GM21381 (cell line): ENCODE results near the gene SLC6A3.
"Not testable (repeated sequence)": the region's sequence is repeated elsewhere in the genome, so short reads cannot be mapped to it uniquely, and the experiment has no call there.

Experiments
- ATAC-seq: cut with Tn5 transposase; IDR thresholded peaks from one replicate; pipeline ENCODE4 v1.9.1; 2021; ENCODE audit warnings: mild to moderate bottlenecking, moderate library complexity; ENCODE audit not compliant: unreplicated experiment

SLC6A3 gene

DNA sequence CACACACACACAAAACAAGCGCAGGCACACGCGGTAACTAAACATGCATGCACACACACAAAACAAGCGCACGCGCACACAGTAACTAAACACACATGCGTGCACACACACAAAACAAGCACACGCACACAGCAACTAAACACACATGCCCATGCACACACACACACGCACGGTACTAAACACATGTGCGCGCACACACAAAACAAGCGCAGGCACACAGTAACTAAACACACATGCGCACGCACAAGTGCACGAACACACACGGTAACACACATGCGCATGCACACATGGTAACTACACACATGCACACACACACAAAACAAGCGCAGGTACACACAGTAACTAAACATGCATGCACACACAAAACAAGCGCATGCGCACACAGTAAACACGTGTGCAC, 19.9 kb upstream of the SLC6A3 start:
- ATAC-seq: no peak

DNA sequence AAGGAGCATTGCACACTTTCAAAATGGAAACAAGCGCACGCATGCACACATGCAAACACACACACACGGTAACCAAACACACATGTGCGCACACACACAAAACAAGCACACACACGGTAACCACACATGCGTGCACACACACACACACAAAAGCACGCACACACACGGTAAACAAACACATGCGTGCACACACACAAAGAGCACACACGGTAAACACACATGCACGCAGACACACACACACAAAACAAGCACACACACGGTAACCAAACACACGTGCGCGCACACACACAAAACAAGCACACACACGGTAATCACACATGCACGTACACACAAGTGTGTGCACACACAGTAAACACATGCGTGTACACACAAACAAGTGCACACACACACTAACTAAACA, 19.3 kb upstream of the SLC6A3 start:
- no peak for ATAC-seq

DNA sequence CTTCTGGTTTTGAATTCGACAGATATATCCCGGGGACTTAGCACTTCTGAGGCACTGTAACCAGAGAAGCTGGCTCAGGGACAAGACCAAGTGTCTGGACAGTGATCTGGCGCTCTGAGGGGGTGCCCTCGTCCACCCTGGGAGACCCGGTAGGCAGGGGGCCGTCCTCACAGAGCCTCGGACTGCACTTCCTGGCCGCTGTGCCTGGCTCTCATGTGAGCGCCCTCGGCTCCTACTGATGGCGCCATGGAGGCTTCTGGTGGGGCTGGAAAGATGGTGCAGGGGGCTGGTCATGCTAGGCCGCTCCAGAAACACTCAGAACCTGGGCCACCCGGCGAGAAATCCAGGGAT, 18.8 kb upstream of the SLC6A3 start:
- no peak for ATAC-seq

DNA sequence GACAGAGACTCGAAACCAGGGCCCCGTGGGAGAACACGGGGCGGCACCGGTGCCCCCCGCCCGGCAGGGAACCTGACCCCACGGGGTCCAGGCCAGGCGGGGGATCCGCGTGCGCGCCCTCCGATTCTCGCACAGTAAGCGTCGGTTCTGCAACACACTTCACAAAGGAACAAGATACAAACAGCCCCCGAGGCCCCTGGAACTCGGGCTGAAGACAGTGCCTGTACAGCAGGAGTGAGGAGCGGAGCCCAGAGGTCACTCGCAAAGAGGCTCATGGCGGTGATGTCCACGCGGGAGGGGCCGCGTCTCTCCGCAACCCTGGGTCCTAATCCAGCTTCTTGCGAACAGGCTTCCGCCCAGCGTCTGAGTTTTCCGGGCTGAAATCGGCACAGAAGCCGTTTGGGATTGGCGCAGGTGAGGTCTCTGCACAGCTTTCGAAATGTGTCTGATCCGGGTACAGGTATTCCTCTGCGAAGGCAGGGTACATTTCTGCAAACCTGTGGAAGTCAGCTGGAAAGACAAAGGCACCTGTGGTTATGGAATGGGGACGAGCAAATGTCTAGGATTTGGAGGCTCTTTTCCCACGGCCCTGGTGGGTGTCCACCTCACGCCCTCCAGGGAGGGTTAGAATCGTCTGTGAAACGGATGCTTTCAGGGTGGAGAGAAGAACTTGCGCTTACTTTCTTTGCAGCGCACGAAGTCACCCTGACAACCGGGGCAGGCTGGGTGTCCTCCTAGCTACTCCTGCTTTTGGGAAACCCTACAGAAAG, 18.3 kb upstream of the SLC6A3 start:
- ATAC-seq: no peak

DNA sequence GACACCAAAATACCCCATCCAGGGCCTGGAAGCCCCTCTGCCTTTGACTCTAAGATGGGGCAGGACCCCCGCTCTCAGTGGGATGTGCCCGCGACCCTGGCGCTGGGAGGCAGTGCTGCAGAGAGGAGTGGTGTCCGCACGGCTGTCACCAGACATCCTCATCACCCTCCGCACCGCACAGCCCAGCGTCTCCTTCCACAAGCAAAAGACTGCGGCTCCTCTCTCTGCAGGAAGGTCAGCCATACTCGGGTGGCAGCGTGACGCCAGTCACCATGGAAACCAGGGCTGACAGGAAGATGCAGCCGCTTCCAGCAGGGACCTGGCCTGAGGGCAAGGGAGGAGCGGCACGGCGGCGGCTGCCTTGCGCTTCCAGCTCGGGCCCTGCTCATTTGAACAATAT, 17.1 kb upstream of the SLC6A3 start:
- no peak for ATAC-seq

DNA sequence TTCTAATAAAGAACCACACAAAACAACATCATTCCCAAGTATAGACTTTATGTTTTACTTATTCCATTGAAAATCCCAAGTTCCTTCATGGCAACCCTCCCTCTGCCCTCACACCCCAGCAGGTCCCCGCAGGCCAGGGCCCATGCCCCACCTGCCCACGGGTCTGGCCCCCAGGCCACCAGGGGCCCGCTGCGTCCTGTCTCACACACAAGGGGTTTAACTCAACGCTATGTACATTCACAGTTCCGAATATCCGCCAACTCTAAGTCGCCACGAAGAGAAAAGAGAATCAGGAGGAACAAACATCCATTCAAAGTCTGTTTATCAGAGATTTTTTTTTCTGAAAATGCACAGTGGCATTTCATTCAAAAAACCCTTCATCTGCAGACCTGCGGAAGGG, 16.2 kb upstream of the SLC6A3 start:
- ATAC-seq: no peak

DNA sequence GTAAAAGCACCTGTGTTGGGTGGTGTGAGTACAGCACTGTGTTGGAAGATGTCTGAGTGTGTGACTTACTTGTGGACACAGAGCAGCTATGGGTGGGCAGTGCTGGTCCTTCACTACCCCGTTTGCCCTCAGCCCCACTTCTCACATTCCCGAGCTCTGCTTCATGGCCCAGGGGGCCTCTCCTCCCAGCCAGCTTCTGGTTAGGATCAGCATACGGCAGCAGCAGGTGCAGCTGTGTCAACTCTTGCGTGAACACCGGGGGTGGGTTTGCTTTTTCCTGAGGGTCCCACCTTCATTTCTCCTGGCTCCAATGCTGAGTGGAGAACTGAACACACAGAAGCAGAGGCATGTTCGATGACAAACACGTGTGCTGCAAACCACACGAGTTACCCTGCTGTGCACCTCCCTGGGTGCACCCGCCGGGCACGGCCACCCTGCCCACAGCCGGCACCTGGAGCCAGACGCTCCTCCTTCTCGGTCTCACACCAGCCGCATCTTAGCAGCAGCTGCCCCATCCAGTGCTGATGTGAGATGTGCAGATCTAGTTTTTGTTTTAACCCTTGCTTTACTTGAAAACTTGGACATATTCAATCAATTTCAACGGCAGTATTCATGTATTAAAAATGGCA, 14.9 kb upstream of the SLC6A3 start:
- no peak for ATAC-seq

DNA sequence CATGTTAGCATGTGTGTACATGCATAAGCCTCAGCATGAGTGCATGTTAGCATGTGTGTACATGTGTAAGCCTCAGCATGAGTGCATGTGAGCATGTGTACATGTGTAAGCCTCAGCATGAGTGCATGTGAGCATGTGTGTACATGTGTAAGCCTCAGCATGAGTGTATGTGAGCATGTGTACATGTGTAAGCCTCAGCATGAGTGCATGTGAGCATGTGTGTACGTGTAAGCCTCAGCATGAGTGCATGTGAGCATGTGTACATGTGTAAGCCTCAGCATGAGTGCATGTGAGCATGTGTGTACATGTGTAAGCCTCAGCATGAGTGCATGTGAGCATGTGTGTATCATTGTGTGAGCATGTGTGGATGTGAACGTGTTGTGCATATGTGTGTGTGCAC, 14.2 kb upstream of the SLC6A3 start:
- ATAC-seq: not testable (repeated sequence)

DNA sequence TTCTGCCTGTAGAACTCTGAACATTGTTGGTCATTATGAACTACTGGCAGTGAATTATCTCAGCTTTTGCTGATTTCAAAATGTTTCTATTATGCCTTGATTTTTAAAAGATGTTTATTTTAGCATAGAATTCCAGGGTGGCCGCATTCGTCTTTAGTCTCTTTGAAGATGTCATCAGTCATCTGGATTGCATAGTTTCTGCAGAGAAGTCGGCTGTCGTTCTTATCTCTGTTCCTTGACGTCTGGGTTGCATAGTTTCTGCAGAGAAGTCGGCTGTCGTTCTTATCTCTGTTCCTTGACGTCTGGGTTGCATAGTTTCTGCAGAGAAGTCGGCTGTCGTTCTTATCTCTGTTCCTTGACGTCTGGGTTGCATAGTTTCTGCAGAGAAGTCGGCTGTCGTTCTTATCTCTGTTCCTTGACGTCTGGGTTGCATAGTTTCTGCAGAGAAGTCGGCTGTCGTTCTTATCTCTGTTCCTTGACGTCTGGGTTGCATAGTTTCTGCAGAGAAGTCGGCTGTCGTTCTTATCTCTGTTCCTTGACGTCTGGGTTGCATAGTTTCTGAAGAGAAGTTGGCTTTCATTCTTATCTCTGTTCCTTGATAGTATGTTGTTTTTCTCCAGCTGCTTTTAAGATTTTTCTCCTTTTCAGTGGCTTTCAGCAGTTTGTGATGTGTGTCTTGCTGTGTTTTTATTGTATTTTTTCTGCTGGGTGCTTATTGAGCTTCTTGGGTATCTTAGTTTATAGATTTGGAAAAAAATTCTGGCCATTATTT, 11.1 kb upstream of the SLC6A3 start:
- ATAC-seq: not testable (repeated sequence)

DNA sequence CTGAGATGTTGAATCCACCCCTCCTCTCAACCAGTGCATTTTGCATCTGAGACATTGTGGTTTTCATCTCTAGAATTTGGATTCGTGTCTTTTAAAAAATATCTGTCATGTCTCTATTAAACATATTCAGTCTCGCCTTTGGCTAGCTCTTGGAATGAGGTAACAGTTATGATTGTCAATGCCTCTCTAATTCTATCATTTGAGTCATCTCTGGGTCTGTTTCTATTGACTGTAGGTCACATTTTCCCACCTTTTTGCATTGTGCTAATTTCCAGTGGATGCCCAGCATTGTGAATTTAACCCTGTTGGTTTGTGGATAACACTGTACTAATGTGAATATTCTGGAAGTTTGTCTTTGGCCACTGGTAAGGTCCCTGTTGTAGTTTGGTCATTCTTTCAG, 8.4 kb upstream of the SLC6A3 start:
- no peak for ATAC-seq

DNA sequence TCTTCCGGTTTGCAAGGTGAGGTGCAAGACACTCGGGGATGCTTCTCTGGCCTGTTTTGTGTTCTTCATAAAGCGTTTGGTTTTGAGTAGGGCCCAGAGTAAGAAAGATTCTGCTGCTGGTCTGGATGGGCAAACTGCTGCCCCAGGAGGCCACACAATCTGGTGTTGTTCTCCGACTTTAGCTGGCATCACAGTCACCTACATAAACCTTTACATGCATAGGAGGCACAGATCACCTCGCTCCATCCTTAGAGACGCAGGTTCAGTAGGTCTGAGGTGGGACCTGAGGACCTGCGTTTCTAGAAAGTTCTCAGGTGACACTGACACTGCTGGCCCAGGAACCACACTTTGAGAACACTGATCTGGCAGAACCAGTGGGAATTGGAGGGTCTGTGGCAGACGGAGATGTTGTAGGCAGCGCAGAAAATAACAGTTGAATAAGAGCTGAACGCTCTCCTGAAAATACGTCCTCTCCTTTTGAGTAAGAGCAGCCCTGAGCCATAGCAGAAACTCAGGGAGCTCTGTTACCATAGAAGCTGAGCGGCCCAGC, 3.9 kb upstream of the SLC6A3 start:
- no peak for ATAC-seq

DNA sequence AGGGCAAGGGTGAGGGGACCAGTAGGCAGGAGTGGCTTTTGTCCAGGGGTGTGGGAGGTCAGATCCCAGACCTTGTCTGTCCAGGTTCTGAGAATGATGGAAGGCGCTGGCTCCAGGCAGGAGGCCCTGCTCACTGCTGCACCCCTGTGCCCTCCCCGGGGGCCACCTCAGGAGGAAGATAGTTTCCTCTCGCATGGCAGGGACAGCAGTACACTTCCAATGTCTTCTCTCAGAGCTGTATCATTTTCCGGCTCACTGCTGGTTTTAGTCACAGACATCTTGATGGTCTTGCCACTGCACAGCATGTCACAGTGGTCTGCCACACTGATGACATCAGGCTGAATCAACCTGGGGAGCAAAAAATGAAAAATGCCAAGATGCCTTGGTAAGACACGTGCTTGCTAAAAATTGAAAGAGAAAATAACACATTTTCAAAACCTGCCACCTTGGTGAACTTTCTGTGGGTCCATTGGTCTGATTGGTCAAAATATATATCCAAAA, 3.3 kb upstream of the SLC6A3 start:
- no peak for ATAC-seq

DNA sequence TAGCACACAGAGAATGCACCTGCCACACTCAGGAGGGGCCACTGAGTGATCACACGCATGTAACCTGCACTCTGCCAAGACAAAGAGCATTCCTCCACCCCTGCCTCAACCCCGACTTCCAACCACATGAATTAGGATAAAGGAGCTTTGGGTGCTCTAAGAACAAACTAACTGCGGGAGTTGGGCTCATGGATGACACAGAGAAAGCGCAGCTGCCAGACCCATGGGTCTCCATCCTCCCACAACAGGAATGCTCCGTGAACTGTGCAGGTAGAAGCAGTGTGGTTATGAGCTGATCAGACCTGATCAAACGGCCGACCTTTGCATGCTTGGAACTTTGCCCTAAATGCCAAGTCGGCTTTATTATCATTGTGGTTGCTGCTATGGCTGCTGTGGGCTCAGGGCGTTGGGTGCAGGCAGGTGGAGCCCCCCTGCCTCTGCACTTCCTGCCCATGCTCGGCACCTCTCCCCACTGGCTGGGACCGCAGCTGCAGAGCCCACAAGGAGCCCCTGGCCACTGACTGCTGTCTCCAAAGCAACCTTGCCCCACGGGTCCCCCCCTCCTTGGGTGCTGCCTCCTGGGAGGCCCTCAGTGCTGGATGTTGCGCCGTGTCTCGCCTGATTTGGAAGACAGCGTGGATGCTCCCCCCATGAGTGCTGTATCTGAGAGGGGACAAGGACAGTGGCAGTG, 2.6 kb upstream of the SLC6A3 start:
- ATAC-seq: no peak

DNA sequence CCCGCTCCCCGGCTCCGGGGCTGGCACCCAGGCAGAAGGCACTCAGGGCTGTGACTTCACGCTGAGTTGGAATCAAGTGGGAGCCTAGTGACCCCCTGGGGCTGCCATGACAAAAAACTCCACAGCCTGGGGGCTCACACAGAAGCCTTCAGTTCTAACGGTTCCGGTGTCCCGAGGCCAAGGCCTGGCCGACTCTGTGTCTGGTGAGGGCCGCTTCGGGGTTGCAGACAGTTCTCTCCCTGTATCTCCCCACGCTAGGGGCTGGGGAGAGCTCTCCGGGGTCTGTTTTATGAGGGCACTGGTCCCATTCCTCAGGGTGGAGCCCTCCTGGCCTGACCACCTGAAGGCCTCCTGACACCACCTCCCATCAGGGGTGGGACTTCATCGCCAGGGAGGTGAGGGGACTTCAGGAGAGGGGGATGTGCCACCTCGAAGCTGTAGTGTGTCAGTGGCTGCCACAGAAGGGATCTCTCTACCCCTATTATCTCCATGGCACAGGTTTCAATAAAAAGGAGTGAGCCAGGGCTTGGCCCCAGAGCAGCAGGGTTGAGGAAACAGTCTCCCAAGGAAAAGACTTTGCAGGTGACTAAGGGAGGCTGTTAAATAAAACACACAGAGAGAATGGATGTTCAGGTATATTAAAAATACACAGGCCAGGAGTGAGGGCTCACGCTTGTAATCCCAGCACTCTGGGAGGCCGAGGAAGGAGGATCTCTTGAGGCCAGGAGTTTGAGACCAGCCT, 1.5 kb upstream of the SLC6A3 start:
- no peak for ATAC-seq

DNA sequence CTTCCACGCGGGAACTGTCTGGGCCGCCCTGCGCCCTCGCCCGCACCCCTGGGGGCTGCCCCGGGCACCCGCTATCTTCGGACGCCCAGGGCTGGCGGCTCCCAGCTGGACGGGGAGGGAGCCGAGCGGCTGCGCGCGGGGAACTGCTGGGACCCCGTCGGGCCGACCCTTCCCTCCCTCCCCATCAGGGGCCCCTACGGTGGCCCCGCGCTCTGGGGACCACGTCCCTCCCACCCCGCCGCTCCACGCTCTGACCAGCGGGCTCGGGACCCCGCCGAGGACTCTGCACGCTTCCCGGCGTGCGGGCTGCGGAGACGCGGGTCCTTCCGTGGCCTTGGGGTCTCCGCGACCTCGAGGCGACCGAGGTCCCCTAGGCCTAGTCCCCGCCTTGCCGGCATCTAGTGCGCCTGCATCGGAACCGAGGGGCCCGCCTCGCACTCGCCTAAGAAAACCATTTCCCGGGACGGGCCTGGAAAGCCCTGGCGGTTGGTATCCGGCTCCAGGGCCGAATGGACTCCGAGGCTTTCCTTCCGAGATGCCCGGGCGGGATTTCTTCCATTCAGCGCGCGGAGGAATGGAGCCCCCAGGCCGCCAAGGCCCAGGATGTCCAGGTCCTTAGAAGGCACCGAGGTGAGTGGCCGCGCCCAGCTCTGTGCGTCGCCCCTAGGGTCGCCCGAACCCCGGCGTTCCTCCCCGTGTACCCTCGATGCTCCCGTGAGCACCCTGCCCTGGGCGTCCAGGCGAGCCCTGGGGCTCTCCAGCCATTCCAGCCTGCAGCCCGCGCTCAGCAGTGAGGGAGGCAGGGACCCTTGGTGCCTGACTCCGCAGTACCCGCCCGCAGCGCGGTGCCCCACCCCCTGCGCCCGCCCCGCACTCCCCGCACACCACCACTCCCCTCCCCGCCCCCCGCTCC, 705 bp upstream of the SLC6A3 start:
- no peak for ATAC-seq

DNA sequence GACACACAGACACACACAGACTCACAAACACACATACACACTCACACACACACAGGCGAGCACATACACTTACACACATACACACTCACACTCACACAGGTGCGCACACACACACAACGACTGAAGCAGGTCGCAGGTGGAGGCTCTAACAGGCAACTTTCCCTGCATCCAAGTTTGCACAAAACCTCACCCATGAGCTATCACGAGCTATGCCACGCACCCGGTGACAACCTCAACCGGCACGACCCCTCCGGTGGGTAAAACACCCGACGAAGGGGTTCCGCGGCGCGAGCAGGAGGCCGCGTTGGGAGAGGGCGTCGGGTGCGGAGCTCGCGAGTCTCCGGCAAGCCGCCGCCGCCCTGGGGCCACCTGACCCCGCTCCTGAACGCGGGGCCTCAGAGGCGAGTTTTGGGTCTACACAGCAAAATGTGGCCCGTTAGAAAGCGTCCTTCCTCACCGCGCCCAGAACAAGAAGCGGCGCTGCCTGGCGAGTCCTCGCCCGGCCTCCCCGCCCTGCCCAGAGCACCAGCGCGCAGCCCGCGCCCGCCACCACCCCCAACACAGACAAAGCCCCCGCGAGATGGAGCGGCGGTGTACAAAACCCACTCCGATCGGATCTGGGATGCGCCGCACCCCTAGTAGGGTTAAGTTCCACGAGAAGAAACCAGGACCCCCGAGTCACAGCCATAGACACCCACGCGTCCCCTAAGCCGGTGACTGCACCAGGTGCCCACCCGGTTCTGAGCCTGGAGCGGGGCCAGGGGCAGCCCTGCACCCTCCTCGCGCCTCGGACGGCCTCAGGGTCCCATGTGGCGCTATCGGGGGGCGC, 665 bp downstream of the SLC6A3 start:
- no peak for ATAC-seq

DNA sequence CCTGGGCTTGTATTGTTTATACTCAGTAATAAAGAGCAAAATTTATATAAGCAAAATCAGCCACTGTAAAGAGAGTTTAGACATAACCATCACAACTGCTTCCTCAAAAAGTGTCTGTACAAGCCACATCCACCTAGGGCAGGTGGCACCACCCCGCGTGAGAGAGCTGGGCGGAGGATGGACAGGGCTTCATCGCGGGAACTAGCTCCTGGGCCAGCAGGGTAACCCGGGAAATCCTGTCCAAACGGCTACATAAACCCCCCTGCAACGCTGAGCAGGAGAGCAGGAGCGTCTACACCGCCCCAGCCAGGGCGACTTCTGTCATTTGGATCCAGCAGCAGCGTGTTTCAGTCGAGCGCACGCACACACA, 1.3 kb downstream of the SLC6A3 start:
- ATAC-seq: no peak

DNA sequence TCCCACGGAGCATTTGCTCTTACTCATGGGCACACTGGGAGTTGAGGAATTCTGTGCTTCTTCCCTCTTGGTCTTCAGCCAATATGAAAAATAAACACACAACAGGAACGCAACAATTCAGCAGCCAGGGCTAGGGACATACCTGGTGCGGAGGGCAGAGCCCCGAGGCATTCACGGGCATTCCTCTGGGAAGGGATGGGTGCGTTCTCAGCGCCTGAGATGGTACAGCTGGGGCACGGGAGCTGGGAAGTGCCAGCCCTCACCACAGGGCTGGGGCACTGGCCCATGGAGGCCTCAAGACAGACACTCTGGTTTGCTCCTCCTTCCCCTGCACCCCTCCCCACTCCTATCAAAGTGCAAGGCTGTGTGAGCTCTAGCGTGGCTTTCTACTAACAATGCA, 2.1 kb downstream of the SLC6A3 start:
- ATAC-seq: no peak
